Neural progenitor cell (in vitro differentiated cells): ENCODE data around the gene LBX1.

ENCODE experiments used
- EZH2 ChIP-seq: fragments of 200-600 bp; sonication (generic); IDR thresholded peaks from 2 replicates; pipeline ENCODE4 v1.6.1; 2017; ENCODE audit warnings: antibody characterized with exemption, mild to moderate bottlenecking, moderate library complexity
- EZH2phosphoT487 ChIP-seq: fragments of 200-600 bp; sonication (generic); IDR thresholded peaks from 2 replicates; pipeline ENCODE4 v1.6.1; 2017; ENCODE audit warnings: antibody characterized with exemption
- TF ChIP-seq, protein P1 (sequence below): fragments of 200-600 bp; sonication (generic); IDR thresholded peaks from 2 replicates; pipeline ENCODE4 v1.5.1; 2017; ENCODE audit warnings: antibody characterized with exemption, mild to moderate bottlenecking

- TF ChIP-seq, protein P1, sequence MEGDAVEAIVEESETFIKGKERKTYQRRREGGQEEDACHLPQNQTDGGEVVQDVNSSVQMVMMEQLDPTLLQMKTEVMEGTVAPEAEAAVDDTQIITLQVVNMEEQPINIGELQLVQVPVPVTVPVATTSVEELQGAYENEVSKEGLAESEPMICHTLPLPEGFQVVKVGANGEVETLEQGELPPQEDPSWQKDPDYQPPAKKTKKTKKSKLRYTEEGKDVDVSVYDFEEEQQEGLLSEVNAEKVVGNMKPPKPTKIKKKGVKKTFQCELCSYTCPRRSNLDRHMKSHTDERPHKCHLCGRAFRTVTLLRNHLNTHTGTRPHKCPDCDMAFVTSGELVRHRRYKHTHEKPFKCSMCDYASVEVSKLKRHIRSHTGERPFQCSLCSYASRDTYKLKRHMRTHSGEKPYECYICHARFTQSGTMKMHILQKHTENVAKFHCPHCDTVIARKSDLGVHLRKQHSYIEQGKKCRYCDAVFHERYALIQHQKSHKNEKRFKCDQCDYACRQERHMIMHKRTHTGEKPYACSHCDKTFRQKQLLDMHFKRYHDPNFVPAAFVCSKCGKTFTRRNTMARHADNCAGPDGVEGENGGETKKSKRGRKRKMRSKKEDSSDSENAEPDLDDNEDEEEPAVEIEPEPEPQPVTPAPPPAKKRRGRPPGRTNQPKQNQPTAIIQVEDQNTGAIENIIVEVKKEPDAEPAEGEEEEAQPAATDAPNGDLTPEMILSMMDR, result no peak
- TF ChIP-seq EZH2 (no peak), EZH2phosphoT487 (no peak)
Measured at GRCh38 chr10:101261702-101262101, 32.4 kb upstream of the LBX1 start.
